ENCODE measurements around the gene MCHR2.

MCHR2 gene

DNA sequence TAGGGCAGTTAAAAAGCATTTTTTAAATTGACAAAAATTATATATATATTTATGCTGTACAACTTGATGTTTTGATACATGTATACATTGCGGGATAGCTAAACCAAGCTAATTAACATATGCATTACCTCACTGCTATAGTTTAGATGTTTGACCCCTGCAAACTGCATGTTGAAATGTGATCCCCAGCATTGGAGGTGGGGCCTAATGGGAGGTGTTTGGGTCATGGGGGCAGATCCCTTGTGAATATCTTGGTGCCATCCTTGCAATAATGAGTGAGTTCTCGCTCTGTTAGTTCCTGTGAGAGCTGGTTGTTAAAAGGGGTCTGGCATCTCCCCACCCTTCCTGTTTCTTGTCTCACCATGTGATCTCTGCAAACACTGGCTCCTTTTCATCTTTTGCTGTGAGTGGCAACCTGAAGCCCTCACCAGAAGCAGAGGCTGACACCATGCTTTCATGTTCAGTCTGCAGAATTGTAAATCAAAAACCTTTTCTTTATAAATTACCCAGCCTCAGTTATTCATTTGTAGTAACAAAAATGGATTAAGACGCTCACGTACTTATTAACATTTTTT is 111.8 kb downstream of the MCHR2 start:
- H3K4me3 ChIP-seq (replicated peaks in 1 of 2; ENCODE audit: low read depth in 2 of 2, low read length in 2 of 2) = no peak overlapping the region
- DNase-seq (ENCODE audit: low read depth in 2 of 2) = no peak
- TF ChIP-seq, protein P1, sequence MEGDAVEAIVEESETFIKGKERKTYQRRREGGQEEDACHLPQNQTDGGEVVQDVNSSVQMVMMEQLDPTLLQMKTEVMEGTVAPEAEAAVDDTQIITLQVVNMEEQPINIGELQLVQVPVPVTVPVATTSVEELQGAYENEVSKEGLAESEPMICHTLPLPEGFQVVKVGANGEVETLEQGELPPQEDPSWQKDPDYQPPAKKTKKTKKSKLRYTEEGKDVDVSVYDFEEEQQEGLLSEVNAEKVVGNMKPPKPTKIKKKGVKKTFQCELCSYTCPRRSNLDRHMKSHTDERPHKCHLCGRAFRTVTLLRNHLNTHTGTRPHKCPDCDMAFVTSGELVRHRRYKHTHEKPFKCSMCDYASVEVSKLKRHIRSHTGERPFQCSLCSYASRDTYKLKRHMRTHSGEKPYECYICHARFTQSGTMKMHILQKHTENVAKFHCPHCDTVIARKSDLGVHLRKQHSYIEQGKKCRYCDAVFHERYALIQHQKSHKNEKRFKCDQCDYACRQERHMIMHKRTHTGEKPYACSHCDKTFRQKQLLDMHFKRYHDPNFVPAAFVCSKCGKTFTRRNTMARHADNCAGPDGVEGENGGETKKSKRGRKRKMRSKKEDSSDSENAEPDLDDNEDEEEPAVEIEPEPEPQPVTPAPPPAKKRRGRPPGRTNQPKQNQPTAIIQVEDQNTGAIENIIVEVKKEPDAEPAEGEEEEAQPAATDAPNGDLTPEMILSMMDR (IDR thresholded peaks at IDR 0.05; ENCODE audit: low read depth, low read length) = no peak

DNA sequence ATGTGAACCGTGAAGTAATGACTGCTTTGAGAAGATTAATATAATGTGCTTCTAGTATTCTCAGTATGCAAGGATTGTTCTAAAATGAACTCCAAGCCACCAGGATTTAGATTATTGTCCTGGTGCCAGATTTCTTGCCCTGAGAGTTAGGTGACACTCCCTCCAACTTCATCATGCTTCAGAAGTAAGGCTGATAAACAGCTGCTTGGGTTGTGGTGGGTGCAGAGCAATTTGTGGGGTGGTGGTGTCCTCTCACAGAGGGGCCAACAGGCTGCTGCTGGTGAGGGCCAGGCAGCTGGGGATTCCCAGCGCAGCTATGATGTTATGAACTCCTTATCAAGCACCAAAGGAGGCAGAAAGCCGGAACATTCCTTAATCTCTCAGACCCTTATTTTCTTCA is 114.6 kb downstream of the MCHR2 start:
- no peak for DNase-seq (ENCODE audit: low read depth in 2 of 2)
- H3K4me3 ChIP-seq (replicated peaks in 1 of 2; ENCODE audit: low read depth in 2 of 2, low read length in 2 of 2) = no peak overlapping the region
- TF ChIP-seq, protein P1 (IDR thresholded peaks at IDR 0.05; ENCODE audit: low read depth, low read length) = no peak

GRCh38 chr6:99875068-99875467 is 119.0 kb downstream of the MCHR2 start:
- DNase-seq (ENCODE audit: low read depth in 2 of 2) = no peak
- TF ChIP-seq, protein P1 (IDR thresholded peaks at IDR 0.05; ENCODE audit: low read depth, low read length) = no peak
- no peak overlapping the region for H3K4me3 ChIP-seq (replicated peaks in 1 of 2; ENCODE audit: low read depth in 2 of 2, low read length in 2 of 2)

- no peak for DNase-seq (ENCODE audit: low read depth in 2 of 2)
- no peak overlapping the region for H3K4me3 ChIP-seq (replicated peaks in 1 of 2; ENCODE audit: low read depth in 2 of 2, low read length in 2 of 2)
- TF ChIP-seq, protein P1 (IDR thresholded peaks at IDR 0.05; ENCODE audit: low read depth, low read length) = no peak
Observed at GRCh38 chr6:99873084-99873483, 120.9 kb downstream of the MCHR2 start.

DNA sequence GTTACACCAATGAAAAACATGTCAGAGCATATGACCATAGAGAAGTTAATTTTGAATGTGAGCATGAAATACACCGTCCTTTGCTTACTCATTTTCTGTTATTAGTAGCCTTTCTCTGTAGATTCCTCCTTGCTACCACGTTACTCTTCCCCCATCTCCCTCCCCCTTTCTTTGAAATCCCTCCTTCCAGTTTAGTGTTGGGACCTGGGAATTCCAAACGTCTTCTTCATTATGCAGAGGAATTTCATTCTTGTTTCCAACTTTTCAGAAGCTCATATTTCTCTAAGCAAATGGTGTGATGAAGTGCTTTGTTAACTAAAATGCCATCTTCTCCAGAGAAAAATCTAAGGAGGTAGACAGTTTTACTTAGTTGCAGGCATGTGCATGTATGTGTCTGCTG is 122.4 kb downstream of the MCHR2 start:
- TF ChIP-seq, protein P1 (IDR thresholded peaks at IDR 0.05; ENCODE audit: low read depth, low read length) = no peak
- DNase-seq (ENCODE audit: low read depth in 2 of 2) = no peak
- H3K4me3 ChIP-seq (replicated peaks in 1 of 2; ENCODE audit: low read depth in 2 of 2, low read length in 2 of 2) = no peak overlapping the region

All from cardiac fibroblast (primary cell).